ENCODE measurements around the gene F8A3.
"Not testable (repeated sequence)": the region's sequence is repeated elsewhere in the genome, so short reads cannot be mapped to it uniquely, and the experiment has no call there.

The F8A3 gene

GRCh38 chrX:155458471-155458870 is at the start of gene F8A3:
Gene F8A3 (minus strand): TSS chrX:155458620. CDS start chrX:155458600, 20 bp downstream.
- not testable (repeated sequence) for DNase-seq (ENCODE audit: low spot score)

GRCh38 chrX:155505296-155505695 is 46.9 kb upstream of the F8A3 start:
- no peak for DNase-seq (ENCODE audit: low spot score)

- not testable (repeated sequence) for DNase-seq (ENCODE audit: low spot score)
Measured at GRCh38 chrX:155495134-155495533, 36.7 kb upstream of the F8A3 start.

- DNase-seq (ENCODE audit: low spot score): not testable (repeated sequence)
Measured at GRCh38 chrX:155491421-155491820, 33.0 kb upstream of the F8A3 start.

GRCh38 chrX:155477136-155477535 is 18.7 kb upstream of the F8A3 start:
- DNase-seq (ENCODE audit: low spot score): not testable (repeated sequence)

GRCh38 chrX:155466269-155466938 is 8.0 kb upstream of the F8A3 start:
- not testable (repeated sequence) for DNase-seq (ENCODE audit: low spot score)

GRCh38 chrX:155460501-155460900 is 2.1 kb upstream of the F8A3 start:
- not testable (repeated sequence) for DNase-seq (ENCODE audit: low spot score)

GRCh38 chrX:155457761-155458447 is 516 bp downstream of the F8A3 start:
- not testable (repeated sequence) for DNase-seq (ENCODE audit: low spot score)

- DNase-seq (ENCODE audit: low spot score): no peak
Measured at GRCh38 chrX:155441097-155441496, 17.3 kb downstream of the F8A3 start.

- no peak for DNase-seq (ENCODE audit: low spot score)
Measured at GRCh38 chrX:155435744-155436112, 22.7 kb downstream of the F8A3 start.

GRCh38 chrX:155434906-155435743 is 23.3 kb downstream of the F8A3 start:
- no peak for DNase-seq (ENCODE audit: low spot score)

GRCh38 chrX:155417769-155418168 is 40.7 kb downstream of the F8A3 start:
- no peak for DNase-seq (ENCODE audit: low spot score)
